DOHH2 (cell line): ENCODE measurements around the gene IMPG1.
"Not testable (repeated sequence)": the region's sequence is repeated elsewhere in the genome, so short reads cannot be mapped to it uniquely, and the experiment has no call there.

Experiments
- H3F3A ChIP-seq: fragments of 200-600 bp; sonication (generic), shearing (Covaris generic); 2 replicates; pipeline ENCODE4 v1.6.0; 2016; ENCODE audit warnings: antibody characterized with exemption, mild to moderate bottlenecking; ENCODE audit not compliant: control insufficient read depth, insufficient read depth
- H3K27ac ChIP-seq: fragments of 200-600 bp; sonication (generic); 2 replicates; pipeline ENCODE4 v1.5.1; 2014; ENCODE audit warnings: low read depth, mild to moderate bottlenecking, low read length, moderate library complexity
- H3K27me3 ChIP-seq: fragments of 200-600 bp; sonication (generic); 2 replicates; pipeline ENCODE4 v1.6.1; 2014; ENCODE audit warnings: mild to moderate bottlenecking, low read length, mixed read lengths; ENCODE audit not compliant: control insufficient read depth
- H3K36me3 ChIP-seq: fragments of 200-600 bp; sonication (generic); 2 replicates; pipeline ENCODE4 v1.6.1; 2014; ENCODE audit warnings: mild to moderate bottlenecking, low read length, moderate library complexity, mixed read lengths; ENCODE audit not compliant: control insufficient read depth
- H3K4me1 ChIP-seq: fragments of 200-600 bp; sonication (generic); 2 replicates; pipeline ENCODE4 v1.6.1; 2014; ENCODE audit warnings: mild to moderate bottlenecking, low read length, mixed read lengths; ENCODE audit not compliant: control insufficient read depth
- H3K4me2 ChIP-seq: fragments of 200-600 bp; sonication (generic); 2 replicates; pipeline ENCODE4 v1.6.0; 2014; ENCODE audit warnings: mild to moderate bottlenecking, low read length, moderate library complexity
- H3K4me3 ChIP-seq: fragments of 200-600 bp; sonication (generic); 2 replicates; pipeline ENCODE4 v1.5.1; 2014; ENCODE audit warnings: mild to moderate bottlenecking, low read length, mixed read lengths
- H3K79me2 ChIP-seq: fragments of 200-600 bp; sonication (generic); 2 replicates; pipeline ENCODE4 v1.6.1; 2014; ENCODE audit warnings: mild to moderate bottlenecking, low read length, mixed read lengths; ENCODE audit not compliant: control insufficient read depth
- H3K9me2 ChIP-seq: fragments of 200-600 bp; sonication (generic); replicated peaks from 2 replicates; pipeline ENCODE4 v1.6.1; 2014; ENCODE audit warnings: mild to moderate bottlenecking, low read length, mixed read lengths; ENCODE audit not compliant: control insufficient read depth
- H3K9me3 ChIP-seq: fragments of 200-600 bp; sonication (generic); 2 replicates; pipeline ENCODE4 v1.6.1; 2014; ENCODE audit warnings: antibody characterized with exemption, low read length, mixed read lengths; ENCODE audit not compliant: control insufficient read depth, insufficient read depth
- H4K20me1 ChIP-seq: fragments of 200-600 bp; sonication (generic); 2 replicates; pipeline ENCODE4 v1.6.0; 2014; ENCODE audit warnings: low read depth, mild to moderate bottlenecking, antibody characterized with exemption, low read length, moderate library complexity; ENCODE audit not compliant: control insufficient read depth, insufficient read depth
- CTCF ChIP-seq: fragments of 200-600 bp; sonication (generic); IDR thresholded peaks from one replicate; pipeline ENCODE4 v1.5.1; 2014; ENCODE audit warnings: antibody characterized with exemption, mild to moderate bottlenecking, low read depth, low read length; ENCODE audit not compliant: poor library complexity, severe bottlenecking
- EZH2phosphoT487 ChIP-seq: fragments of 200-600 bp; sonication (generic); IDR thresholded peaks from 2 replicates; pipeline ENCODE4 v1.6.1; 2017; ENCODE audit warnings: borderline replicate concordance, mild to moderate bottlenecking, antibody characterized with exemption, low read length, moderate library complexity, mixed read lengths

Gene IMPG1

GRCh38 chr6:75907444-75907843 is 165.0 kb downstream of the IMPG1 start:
- Histone ChIP-seq H3K79me2 (no peaks in the 10 kb centered on the region), H3K27me3 (no peaks in the 10 kb centered on the region), H3K4me3 (no peak overlapping the region), H3K4me1 (no peaks in the 10 kb centered on the region), H3K9me3 (no peaks in the 10 kb centered on the region), H3K9me2 (no peaks in the 10 kb centered on the region), H3K27ac (no peak overlapping the region), H4K20me1 (no peaks in the 10 kb centered on the region), H3K36me3 (no peaks in the 10 kb centered on the region), H3K4me2 (no peak overlapping the region), H3F3A (no peaks in the 10 kb centered on the region)
- no peak for TF ChIP-seq CTCF
- no peak for TF ChIP-seq EZH2phosphoT487

GRCh38 chr6:75906871-75907270 is 165.6 kb downstream of the IMPG1 start:
- Histone ChIP-seq H3K4me2 (no peak overlapping the region), H4K20me1 (no peaks in the 10 kb centered on the region), H3F3A (no peaks in the 10 kb centered on the region), H3K9me3 (no peaks in the 10 kb centered on the region), H3K9me2 (no peaks in the 10 kb centered on the region), H3K36me3 (no peaks in the 10 kb centered on the region), H3K4me3 (no peak overlapping the region), H3K4me1 (no peaks in the 10 kb centered on the region), H3K27me3 (no peaks in the 10 kb centered on the region), H3K27ac (no peak overlapping the region), H3K79me2 (no peaks in the 10 kb centered on the region)
- TF ChIP-seq CTCF (no peak), EZH2phosphoT487 (no peak)

GRCh38 chr6:75905129-75905528 is 167.3 kb downstream of the IMPG1 start:
- not testable (repeated sequence) for H3K4me2 ChIP-seq, H3K36me3 ChIP-seq, H3K79me2 ChIP-seq, H3K9me3 ChIP-seq, H3K27ac ChIP-seq, H3K27me3 ChIP-seq, H3F3A ChIP-seq, H3K4me1 ChIP-seq, H3K9me2 ChIP-seq, H4K20me1 ChIP-seq, H3K4me3 ChIP-seq

GRCh38 chr6:75900216-75900615 is 172.2 kb downstream of the IMPG1 start:
- H3F3A ChIP-seq, H3K79me2 ChIP-seq, H3K4me3 ChIP-seq, H3K36me3 ChIP-seq, H4K20me1 ChIP-seq, H3K9me3 ChIP-seq, H3K27me3 ChIP-seq, H3K4me2 ChIP-seq, H3K27ac ChIP-seq, H3K4me1 ChIP-seq, H3K9me2 ChIP-seq: not testable (repeated sequence)

GRCh38 chr6:75896526-75896925 is 175.9 kb downstream of the IMPG1 start:
- no peaks in the 10 kb centered on the region for H3F3A ChIP-seq
- H3K9me2 ChIP-seq: no peaks in the 10 kb centered on the region
- H3K4me1 ChIP-seq: no peaks in the 10 kb centered on the region
- no peaks in the 10 kb centered on the region for H4K20me1 ChIP-seq
- H3K4me3 ChIP-seq: no peak overlapping the region
- H3K27ac ChIP-seq: no peak overlapping the region
- H3K4me2 ChIP-seq: no peak overlapping the region
- no peaks in the 10 kb centered on the region for H3K36me3 ChIP-seq
- TF ChIP-seq EZH2phosphoT487: no peak
- no peak for TF ChIP-seq CTCF
- H3K27me3 ChIP-seq: no peaks in the 10 kb centered on the region
- no peaks in the 10 kb centered on the region for H3K9me3 ChIP-seq
- H3K79me2 ChIP-seq: no peaks in the 10 kb centered on the region
